ENCODE data around the gene UNG. TPM values are rescaled to one million over a fixed set of nuclear protein-coding genes. Genes with fewer than 3 reads are reported as not detected.
A peak's percentile ranks its signal among the peaks of the same experiment; 100 is the strongest.

UNG gene
- total RNA-seq, 1 donor from 2014 or later = 32.4 TPM

- Mint-ChIP-seq H3K27me3 (ENCODE audit: unreplicated experiment) (peaks cover 6% of the 10 kb centered on the region), H3K4me3 (ENCODE audit: unreplicated experiment) (peak overlapping the region; percentile 94), H3K27ac (ENCODE audit: unreplicated experiment) (no peak overlapping the region), H3K36me3 (ENCODE audit: unreplicated experiment) (no peaks in the 10 kb centered on the region), H3K4me1 (ENCODE audit: low read depth, unreplicated experiment) (no peaks in the 10 kb centered on the region), H3K9me3 (ENCODE audit: unreplicated experiment) (peaks cover 2% of the 10 kb centered on the region)
- TF ChIP-seq, protein P1, sequence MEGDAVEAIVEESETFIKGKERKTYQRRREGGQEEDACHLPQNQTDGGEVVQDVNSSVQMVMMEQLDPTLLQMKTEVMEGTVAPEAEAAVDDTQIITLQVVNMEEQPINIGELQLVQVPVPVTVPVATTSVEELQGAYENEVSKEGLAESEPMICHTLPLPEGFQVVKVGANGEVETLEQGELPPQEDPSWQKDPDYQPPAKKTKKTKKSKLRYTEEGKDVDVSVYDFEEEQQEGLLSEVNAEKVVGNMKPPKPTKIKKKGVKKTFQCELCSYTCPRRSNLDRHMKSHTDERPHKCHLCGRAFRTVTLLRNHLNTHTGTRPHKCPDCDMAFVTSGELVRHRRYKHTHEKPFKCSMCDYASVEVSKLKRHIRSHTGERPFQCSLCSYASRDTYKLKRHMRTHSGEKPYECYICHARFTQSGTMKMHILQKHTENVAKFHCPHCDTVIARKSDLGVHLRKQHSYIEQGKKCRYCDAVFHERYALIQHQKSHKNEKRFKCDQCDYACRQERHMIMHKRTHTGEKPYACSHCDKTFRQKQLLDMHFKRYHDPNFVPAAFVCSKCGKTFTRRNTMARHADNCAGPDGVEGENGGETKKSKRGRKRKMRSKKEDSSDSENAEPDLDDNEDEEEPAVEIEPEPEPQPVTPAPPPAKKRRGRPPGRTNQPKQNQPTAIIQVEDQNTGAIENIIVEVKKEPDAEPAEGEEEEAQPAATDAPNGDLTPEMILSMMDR (IDR thresholded peaks at IDR 0.05; ENCODE audit: partially characterized antibody, unreplicated experiment) = no peak
- no peak for DNase-seq
Measured at GRCh38 chr12:109153821-109154441, 56.5 kb downstream of the UNG start.

DNA sequence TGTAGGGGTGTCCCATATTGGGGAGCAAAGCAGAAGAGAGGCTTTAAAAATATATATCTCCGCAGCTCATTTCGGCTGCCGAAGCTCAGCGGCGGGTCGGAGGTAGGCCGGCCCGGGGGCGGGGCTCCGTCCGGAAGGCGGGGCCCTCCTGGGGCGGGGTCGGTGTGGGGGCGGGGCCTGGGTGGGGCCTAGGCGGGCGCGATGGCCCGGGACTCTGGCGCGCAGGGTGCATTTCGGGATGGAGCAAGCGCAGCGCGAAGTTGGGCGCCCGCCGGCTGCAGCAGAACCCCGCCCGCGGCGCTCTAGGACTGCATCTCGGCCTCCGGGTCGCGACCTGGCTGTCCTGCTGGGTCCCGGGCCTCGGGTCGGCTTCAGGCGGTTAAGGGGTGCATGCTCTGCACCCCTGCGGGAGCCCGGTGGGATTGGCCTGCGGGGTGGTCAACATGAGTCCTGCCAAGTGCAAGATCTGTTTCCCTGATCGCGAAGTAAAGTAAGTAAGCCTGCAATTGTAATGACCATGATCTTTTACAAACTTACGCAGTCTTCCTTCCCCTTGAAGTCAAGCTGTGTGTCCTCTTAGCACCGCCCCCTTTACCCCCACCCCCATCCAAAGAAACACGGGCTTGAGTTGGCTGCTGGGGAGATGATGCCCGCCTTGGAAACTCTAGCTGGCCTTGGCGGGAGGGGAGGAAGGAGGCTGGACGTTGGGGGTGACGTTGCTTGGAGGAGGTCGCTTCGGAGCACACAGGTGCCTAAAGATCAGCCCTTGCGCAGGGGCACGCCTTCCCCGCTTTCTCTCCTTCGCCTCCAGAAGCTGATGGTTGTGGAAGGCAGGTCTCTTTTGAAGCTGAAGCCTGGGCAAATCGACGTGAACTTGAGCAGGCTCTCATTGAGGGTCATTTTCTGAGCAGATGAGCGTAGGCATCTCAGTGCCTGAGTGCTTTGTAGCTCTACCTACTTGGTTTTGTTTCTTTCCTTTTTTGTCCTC, 57.3 kb downstream of the UNG start:
- DNase-seq = peak; percentile 81
- H3K4me1 Mint-ChIP-seq (ENCODE audit: low read depth, unreplicated experiment) = no peaks in the 10 kb centered on the region
- H3K9me3 Mint-ChIP-seq (ENCODE audit: unreplicated experiment) = peaks cover 2% of the 10 kb centered on the region
- H3K27me3 Mint-ChIP-seq (ENCODE audit: unreplicated experiment) = peaks cover 3% of the 10 kb centered on the region
- TF ChIP-seq, protein P1 (IDR thresholded peaks at IDR 0.05; ENCODE audit: partially characterized antibody, unreplicated experiment) = no peak
- H3K27ac Mint-ChIP-seq (ENCODE audit: unreplicated experiment) = no peak overlapping the region
- H3K4me3 Mint-ChIP-seq (ENCODE audit: unreplicated experiment) = peak overlapping the region; percentile 94
- no peaks in the 10 kb centered on the region for H3K36me3 Mint-ChIP-seq (ENCODE audit: unreplicated experiment)

GRCh38 chr12:109156036-109156435, 58.6 kb downstream of the UNG start:
- Mint-ChIP-seq H3K36me3 (ENCODE audit: unreplicated experiment) (no peaks in the 10 kb centered on the region), H3K4me1 (ENCODE audit: low read depth, unreplicated experiment) (no peaks in the 10 kb centered on the region)

DNA sequence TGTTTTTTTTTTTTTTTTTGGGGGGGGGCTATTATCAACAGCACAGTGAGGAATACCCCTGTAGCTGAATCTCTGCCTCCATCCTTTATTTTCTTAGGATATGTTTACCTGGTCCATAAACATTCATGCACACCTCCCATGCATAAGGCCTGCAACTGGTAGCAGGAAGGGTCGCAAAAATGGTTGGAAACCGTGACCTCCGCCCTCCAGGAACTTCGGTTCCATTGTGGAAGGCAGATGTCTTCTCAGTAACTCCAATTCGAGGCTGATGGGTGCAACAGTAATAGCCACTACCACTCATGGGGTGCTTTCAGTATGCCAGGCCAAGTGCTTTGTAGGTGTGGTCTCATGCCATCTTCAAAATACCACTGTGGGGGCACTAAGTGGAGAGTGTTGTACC, 59.2 kb downstream of the UNG start:
- Mint-ChIP-seq H3K27ac (ENCODE audit: unreplicated experiment) (no peak overlapping the region), H3K27me3 (ENCODE audit: unreplicated experiment) (peaks cover 3% of the 10 kb centered on the region), H3K4me3 (ENCODE audit: unreplicated experiment) (no peak overlapping the region), H3K4me1 (ENCODE audit: low read depth, unreplicated experiment) (no peaks in the 10 kb centered on the region), H3K36me3 (ENCODE audit: unreplicated experiment) (no peaks in the 10 kb centered on the region), H3K9me3 (ENCODE audit: unreplicated experiment) (peaks cover 2% of the 10 kb centered on the region)
- TF ChIP-seq, protein P1 (IDR thresholded peaks at IDR 0.05; ENCODE audit: partially characterized antibody, unreplicated experiment) = no peak
- DNase-seq = no peak

More at GRCh38 chr12:109156036-109156435, 58.6 kb downstream of the UNG start:
- Mint-ChIP-seq H3K9me3 (ENCODE audit: unreplicated experiment) (peaks cover 2% of the 10 kb centered on the region), H3K4me3 (ENCODE audit: unreplicated experiment) (no peak overlapping the region), H3K27me3 (ENCODE audit: unreplicated experiment) (peaks cover 3% of the 10 kb centered on the region), H3K27ac (ENCODE audit: unreplicated experiment) (no peak overlapping the region)
- no peak for DNase-seq
- TF ChIP-seq, protein P1 (IDR thresholded peaks at IDR 0.05; ENCODE audit: partially characterized antibody, unreplicated experiment) = no peak
